ENCODE measurements around the gene SIGLEC12. TPM values are rescaled to one million over a fixed set of nuclear protein-coding genes. Genes with fewer than 3 reads are reported as not detected.

Gene SIGLEC12
- total RNA-seq, 1 donor from 2014 or later: not detected

DNA sequence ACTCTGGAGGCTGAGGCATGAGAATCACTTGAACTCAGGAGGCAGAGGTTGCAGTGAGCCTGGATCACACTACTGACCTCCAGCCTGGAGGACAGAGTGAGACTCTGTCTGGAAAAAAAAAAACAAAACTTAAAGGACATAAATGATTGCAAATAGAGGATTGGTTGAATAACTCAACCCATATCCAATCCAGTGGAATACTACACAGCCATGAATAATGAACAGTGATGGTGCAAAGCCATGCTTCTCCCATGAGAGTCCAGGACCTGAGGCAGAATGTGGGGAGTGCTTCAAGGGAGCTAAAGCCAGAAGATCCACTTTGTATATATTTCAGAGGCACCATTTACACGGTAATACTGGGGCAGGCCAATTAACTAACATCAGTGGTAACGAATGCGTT, 25.4 kb downstream of the SIGLEC12 start:
- TF ChIP-seq, protein P1, sequence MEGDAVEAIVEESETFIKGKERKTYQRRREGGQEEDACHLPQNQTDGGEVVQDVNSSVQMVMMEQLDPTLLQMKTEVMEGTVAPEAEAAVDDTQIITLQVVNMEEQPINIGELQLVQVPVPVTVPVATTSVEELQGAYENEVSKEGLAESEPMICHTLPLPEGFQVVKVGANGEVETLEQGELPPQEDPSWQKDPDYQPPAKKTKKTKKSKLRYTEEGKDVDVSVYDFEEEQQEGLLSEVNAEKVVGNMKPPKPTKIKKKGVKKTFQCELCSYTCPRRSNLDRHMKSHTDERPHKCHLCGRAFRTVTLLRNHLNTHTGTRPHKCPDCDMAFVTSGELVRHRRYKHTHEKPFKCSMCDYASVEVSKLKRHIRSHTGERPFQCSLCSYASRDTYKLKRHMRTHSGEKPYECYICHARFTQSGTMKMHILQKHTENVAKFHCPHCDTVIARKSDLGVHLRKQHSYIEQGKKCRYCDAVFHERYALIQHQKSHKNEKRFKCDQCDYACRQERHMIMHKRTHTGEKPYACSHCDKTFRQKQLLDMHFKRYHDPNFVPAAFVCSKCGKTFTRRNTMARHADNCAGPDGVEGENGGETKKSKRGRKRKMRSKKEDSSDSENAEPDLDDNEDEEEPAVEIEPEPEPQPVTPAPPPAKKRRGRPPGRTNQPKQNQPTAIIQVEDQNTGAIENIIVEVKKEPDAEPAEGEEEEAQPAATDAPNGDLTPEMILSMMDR (conservative IDR thresholded peaks at IDR 0.05; ENCODE audit: low read depth, low read length): no peak
- DNase-seq (ENCODE audit: low read depth): no peak
- no peak overlapping the region for H3K4me3 ChIP-seq (ENCODE audit: low read depth, low read length)

DNA sequence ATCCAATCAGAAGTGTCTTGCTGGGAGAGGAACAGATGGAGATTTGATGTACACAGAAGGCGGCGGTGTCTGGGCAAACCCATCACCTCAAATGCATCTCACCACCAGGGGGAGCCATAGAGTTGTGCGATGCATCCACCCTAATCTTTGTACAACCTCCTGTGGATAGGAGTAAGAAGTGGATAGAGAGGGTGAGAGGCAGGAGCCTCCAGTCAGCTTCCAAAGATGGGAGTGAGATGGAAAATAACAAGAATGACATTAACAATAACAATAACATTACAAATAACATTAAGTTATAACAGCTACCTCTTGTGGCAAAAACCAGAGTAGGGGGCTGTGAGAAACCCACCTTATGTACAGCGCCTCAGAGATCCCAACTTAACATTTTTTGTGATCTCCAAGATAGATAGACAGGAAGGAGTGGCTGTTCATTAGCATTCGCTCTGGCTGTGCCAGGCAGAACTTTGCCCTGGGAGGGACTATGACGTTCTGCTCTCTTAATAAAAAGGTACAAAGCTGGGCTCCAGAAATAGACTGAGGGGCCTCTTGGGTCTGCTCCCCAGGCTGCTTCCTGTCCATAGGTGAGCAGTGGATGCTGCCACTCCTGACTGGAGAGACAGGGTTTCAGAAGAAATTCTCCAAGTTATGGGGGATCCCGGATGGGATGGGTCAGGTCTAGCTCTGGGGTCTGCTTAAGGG, 28.4 kb downstream of the SIGLEC12 start:
- no peak overlapping the region for H3K4me3 ChIP-seq (ENCODE audit: low read depth, low read length)
- TF ChIP-seq, protein P1 (conservative IDR thresholded peaks at IDR 0.05; ENCODE audit: low read depth, low read length): peak; percentile 73
- no peak for DNase-seq (ENCODE audit: low read depth)

DNA sequence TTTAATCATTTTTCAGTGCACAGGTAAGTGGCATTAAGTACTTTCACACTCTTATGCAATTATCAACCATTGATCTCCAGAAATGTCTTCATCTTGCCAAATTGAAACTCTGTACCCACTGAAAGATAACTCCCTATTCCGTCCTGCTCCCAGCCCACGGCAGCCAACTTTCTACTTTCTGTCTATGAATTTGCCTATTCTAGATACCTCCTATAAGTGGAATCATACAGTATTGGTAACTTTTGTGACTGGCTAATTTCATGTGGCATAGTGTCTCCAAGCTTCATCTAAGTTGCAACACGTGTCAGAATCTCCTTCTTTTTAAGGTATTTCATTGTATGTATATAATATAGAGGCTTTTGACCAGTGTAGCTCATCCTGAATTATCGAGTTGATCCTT, 29.0 kb downstream of the SIGLEC12 start:
- TF ChIP-seq, protein P1 (conservative IDR thresholded peaks at IDR 0.05; ENCODE audit: low read depth, low read length): no peak
- no peak for DNase-seq (ENCODE audit: low read depth)
- H3K4me3 ChIP-seq (ENCODE audit: low read depth, low read length): no peak overlapping the region

DNA sequence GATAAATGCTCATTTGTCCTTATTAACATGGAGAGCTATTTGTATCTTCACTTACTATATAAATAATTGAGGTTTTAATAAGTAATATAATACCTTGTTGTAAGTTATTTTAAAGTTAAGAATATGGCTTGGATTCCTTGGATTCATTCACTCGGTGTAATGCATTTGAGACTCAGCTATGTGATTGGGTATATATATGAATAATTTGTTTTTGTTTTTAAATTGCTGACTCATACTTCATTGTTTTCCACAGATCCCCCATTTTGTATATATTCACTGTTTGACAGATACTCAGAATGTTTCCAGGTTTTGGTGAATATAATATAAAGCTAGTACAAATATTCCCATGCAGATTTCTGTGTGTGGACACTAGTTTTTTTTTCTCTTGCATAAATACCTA, 30.1 kb downstream of the SIGLEC12 start:
- DNase-seq (ENCODE audit: low read depth): no peak
- H3K4me3 ChIP-seq (ENCODE audit: low read depth, low read length): no peak overlapping the region
- TF ChIP-seq, protein P1 (conservative IDR thresholded peaks at IDR 0.05; ENCODE audit: low read depth, low read length): no peak

DNA sequence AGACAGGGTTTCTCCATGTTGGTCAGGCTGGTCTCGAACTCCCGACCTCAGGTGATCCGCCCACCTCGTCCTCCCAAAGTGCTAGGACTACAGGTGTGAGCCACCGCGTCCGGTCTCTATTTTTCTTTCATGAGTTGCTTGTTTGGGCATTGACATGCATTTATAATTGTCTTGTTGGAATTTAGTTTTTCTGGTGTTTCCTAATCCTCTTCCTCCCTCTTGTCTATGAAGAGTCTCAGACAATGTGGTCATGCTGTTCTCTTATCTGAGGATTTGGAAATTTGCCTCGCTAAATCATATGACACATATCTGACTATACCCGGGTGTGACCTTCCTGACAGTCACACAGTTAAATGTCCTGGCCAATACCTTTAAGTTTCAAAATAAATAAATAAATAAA, 30.6 kb downstream of the SIGLEC12 start:
- TF ChIP-seq, protein P1 (conservative IDR thresholded peaks at IDR 0.05; ENCODE audit: low read depth, low read length): no peak

DNA sequence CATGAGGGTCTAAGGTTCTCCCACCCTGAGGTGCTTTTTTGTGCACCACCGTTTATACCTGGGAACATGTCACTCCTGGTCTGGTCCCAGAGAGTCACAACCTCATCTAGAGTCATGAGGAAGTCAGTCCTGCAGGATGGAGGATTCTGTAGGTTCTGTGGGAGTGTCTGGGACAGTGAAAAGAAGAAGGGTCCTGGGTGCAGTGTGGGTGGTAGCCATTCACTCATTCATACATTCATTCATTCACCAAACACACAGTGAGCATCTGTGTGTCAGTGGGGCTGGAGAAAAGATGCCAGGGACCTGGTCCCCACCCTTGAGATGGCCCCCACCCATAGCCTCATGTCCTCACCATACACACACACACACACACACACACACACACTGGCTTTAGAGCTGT, 32.0 kb downstream of the SIGLEC12 start:
- TF ChIP-seq, protein P1 (conservative IDR thresholded peaks at IDR 0.05; ENCODE audit: low read depth, low read length): no peak
- no peak overlapping the region for H3K4me3 ChIP-seq (ENCODE audit: low read depth, low read length)

More for the DNA sequence above, 30.6 kb downstream of the SIGLEC12 start:
- H3K4me3 ChIP-seq (ENCODE audit: low read depth, low read length): no peak overlapping the region
- DNase-seq (ENCODE audit: low read depth): no peak

DNA sequence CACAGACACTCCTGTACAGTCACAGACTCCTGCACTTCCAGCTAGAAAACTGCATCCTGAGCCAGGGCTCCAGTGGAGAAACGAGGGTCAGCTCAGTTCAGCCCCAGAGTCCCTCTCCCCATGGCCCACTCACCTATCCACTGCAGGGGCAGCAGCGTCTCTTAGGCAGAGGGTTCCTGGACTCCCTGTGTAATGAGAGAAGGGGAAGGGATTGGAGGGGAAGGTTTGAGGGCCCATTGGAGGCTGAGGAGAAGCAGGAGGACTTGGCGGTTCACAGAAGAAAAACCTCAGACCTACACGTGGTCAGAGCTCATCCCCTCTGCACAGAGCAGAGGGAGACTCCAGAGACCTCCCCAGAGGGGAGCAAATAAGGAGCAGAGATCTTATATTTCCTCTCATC, 32.4 kb downstream of the SIGLEC12 start:
- H3K4me3 ChIP-seq (ENCODE audit: low read depth, low read length): no peak overlapping the region
- DNase-seq (ENCODE audit: low read depth): no peak
- TF ChIP-seq, protein P1 (conservative IDR thresholded peaks at IDR 0.05; ENCODE audit: low read depth, low read length): no peak

More for the DNA sequence above, 32.0 kb downstream of the SIGLEC12 start:
- DNase-seq (ENCODE audit: low read depth): no peak
